WTC11 (cell line): ENCODE results near the gene ITPR2.

ENCODE experiments used
- ATF3 ChIP-seq: sonication (generic); formaldehyde crosslinking; conservative IDR thresholded peaks from 2 replicates; pipeline ENCODE4 v1.8.1; 2022; ENCODE audit warnings: mild to moderate bottlenecking, missing genetic modification reagents
- ATF6 ChIP-seq: sonication (generic); formaldehyde crosslinking; IDR thresholded peaks from 2 replicates; pipeline ENCODE4 v1.8.1; 2023; ENCODE audit warnings: mild to moderate bottlenecking, missing genetic modification reagents
- FOXJ3 ChIP-seq: sonication (generic); formaldehyde crosslinking; IDR thresholded peaks from 2 replicates; pipeline ENCODE4 v1.9.0; 2021; ENCODE audit warnings: missing genetic modification reagents, mild to moderate bottlenecking, borderline replicate concordance
- JAZF1 ChIP-seq: fragments of 250-450 bp; sonication (Bioruptor Pico); IDR thresholded peaks from 2 replicates; pipeline ENCODE4 v1.9.0; 2021; ENCODE audit warnings: moderate library complexity, mild to moderate bottlenecking, inconsistent platforms
- KAT7 ChIP-seq: sonication (generic); formaldehyde crosslinking; IDR thresholded peaks from 2 replicates; pipeline ENCODE4 v1.8.1; 2023; ENCODE audit warnings: missing genetic modification reagents, mild to moderate bottlenecking, borderline replicate concordance
- PRDM15 ChIP-seq: sonication (generic); formaldehyde crosslinking; IDR thresholded peaks from 2 replicates; pipeline ENCODE4 v1.8.0; 2022; ENCODE audit warnings: missing genetic modification reagents
- SP1 ChIP-seq: sonication (generic); formaldehyde crosslinking; conservative IDR thresholded peaks from 2 replicates; pipeline ENCODE4 v1.8.1; 2022; ENCODE audit warnings: missing genetic modification reagents
- TEAD4 ChIP-seq: sonication (generic); formaldehyde crosslinking; IDR thresholded peaks from 2 replicates; pipeline ENCODE4 v1.8.0; 2022; ENCODE audit warnings: mild to moderate bottlenecking, missing genetic modification reagents
- TF ChIP-seq, protein P1 (sequence below): fragments of 200-600 bp; IDR thresholded peaks from 2 replicates; pipeline ENCODE4 v1.8.0; 2022; ENCODE audit warnings: antibody characterized with exemption
- TF ChIP-seq, protein P2 (sequence below): sonication (generic); formaldehyde crosslinking; IDR thresholded peaks from 2 replicates; pipeline ENCODE4 v1.8.1; 2023; ENCODE audit warnings: mild to moderate bottlenecking, missing genetic modification reagents, moderate library complexity
- TF ChIP-seq, protein P3 (sequence below): sonication (generic); formaldehyde crosslinking; IDR thresholded peaks from 2 replicates; pipeline ENCODE4 v1.8.0; 2022; ENCODE audit warnings: mild to moderate bottlenecking, missing genetic modification reagents
- TF ChIP-seq, protein P4 (sequence below): sonication (generic); formaldehyde crosslinking; IDR thresholded peaks from 2 replicates; pipeline ENCODE4 v1.8.1; 2022; ENCODE audit warnings: mild to moderate bottlenecking, missing genetic modification reagents, moderate library complexity, borderline replicate concordance

DNA sequence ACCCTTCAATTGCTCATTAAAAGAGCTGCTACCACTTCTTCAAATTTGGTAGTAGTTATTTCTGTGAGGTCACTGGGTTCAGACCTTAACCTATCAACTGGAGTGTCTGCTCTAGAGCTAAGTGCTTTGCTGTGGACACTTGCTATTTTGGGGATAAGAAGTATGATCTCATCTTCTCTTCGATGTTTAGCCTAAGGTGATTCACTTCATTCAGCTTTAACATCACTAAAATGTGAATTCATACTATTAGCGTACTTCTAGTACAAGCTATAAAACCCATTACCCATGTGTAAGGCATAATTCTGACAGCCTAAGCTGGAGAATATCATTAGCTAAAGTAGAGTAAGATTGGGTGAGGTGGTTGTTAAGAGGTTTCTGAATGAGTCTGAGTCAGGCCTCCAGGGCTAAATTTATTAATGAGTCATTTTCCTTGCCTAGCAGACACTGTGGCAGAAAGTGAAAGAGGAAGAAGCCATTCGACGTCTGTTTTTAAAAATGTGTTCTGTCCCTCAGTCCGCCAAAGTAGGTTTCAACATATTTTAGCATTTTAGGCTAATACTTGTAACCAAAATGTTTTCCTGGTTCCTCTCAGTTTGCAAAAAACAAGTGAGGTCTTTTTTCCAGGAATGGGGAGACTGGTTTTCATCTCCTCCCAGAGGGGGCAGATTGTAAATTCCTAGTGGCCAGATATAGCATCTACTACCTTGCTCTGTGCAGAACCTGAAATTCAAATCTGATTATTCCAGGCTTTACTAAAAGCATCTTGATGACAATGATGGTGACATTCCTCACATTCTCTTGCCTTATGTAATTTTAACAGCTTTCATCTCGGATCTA, 534.0 kb downstream of the ITPR2 start:
- TF ChIP-seq, protein P1, sequence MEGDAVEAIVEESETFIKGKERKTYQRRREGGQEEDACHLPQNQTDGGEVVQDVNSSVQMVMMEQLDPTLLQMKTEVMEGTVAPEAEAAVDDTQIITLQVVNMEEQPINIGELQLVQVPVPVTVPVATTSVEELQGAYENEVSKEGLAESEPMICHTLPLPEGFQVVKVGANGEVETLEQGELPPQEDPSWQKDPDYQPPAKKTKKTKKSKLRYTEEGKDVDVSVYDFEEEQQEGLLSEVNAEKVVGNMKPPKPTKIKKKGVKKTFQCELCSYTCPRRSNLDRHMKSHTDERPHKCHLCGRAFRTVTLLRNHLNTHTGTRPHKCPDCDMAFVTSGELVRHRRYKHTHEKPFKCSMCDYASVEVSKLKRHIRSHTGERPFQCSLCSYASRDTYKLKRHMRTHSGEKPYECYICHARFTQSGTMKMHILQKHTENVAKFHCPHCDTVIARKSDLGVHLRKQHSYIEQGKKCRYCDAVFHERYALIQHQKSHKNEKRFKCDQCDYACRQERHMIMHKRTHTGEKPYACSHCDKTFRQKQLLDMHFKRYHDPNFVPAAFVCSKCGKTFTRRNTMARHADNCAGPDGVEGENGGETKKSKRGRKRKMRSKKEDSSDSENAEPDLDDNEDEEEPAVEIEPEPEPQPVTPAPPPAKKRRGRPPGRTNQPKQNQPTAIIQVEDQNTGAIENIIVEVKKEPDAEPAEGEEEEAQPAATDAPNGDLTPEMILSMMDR, result no peak
- TF ChIP-seq KAT7 (no peak), SP1 (CRISPR knock-in tag) (no peak), ATF6 (CRISPR knock-in tag) (no peak), FOXJ3 (CRISPR knock-in tag) (no peak), TEAD4 (no peak), PRDM15 (CRISPR knock-in tag) (no peak), JAZF1 (CRISPR knock-in tag) (no peak), ATF3 (CRISPR knock-in tag) (no peak)
- TF ChIP-seq, protein P2, sequence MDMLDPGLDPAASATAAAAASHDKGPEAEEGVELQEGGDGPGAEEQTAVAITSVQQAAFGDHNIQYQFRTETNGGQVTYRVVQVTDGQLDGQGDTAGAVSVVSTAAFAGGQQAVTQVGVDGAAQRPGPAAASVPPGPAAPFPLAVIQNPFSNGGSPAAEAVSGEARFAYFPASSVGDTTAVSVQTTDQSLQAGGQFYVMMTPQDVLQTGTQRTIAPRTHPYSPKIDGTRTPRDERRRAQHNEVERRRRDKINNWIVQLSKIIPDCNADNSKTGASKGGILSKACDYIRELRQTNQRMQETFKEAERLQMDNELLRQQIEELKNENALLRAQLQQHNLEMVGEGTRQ (CRISPR knock-in tag), result no peak
- TF ChIP-seq, protein P3, sequence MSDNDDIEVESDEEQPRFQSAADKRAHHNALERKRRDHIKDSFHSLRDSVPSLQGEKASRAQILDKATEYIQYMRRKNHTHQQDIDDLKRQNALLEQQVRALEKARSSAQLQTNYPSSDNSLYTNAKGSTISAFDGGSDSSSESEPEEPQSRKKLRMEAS (CRISPR knock-in tag), result no peak
- TF ChIP-seq, protein P4, sequence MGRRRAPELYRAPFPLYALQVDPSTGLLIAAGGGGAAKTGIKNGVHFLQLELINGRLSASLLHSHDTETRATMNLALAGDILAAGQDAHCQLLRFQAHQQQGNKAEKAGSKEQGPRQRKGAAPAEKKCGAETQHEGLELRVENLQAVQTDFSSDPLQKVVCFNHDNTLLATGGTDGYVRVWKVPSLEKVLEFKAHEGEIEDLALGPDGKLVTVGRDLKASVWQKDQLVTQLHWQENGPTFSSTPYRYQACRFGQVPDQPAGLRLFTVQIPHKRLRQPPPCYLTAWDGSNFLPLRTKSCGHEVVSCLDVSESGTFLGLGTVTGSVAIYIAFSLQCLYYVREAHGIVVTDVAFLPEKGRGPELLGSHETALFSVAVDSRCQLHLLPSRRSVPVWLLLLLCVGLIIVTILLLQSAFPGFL (CRISPR knock-in tag), result no peak
